Osteoblast (primary cell): ENCODE results near the gene CKAP2L. TPM values are rescaled to one million over a fixed set of nuclear protein-coding genes. Genes with fewer than 3 reads are reported as not detected.

Source experiments
- DNase-seq: peaks from one replicate; pipeline ENCODE4 v3.0.0; 2011; ENCODE audit warnings: low spot score, mixed read lengths; ENCODE audit not compliant: insufficient read length; ENCODE audit errors: missing footprints
- H2AFZ ChIP-seq: 2 replicates; pipeline ENCODE4 v1.6.0; 2011; ENCODE audit warnings: mild to moderate bottlenecking, low read length
- H3K27ac ChIP-seq: 2 replicates; pipeline ENCODE4 v1.5.1; 2011; ENCODE audit warnings: mild to moderate bottlenecking, low read depth, low read length, moderate library complexity
- H3K27me3 ChIP-seq: 2 replicates; pipeline ENCODE4 v1.6.0; 2012; ENCODE audit warnings: mild to moderate bottlenecking, control low read depth, inconsistent platforms, low read length, moderate library complexity; ENCODE audit not compliant: insufficient read depth
- H3K36me3 ChIP-seq: 2 replicates; pipeline ENCODE4 v1.5.1; 2011; ENCODE audit warnings: mild to moderate bottlenecking, low read length, control low read depth, moderate library complexity; ENCODE audit not compliant: insufficient read depth
- H3K4me1 ChIP-seq: 2 replicates; pipeline ENCODE4 v1.5.1; 2011; ENCODE audit warnings: mild to moderate bottlenecking, low read length, control low read depth, moderate library complexity; ENCODE audit not compliant: insufficient read depth
- H3K4me2 ChIP-seq: 2 replicates; pipeline ENCODE4 v1.6.0; 2011; ENCODE audit warnings: mild to moderate bottlenecking, low read length; ENCODE audit not compliant: insufficient read depth
- H3K4me3 ChIP-seq: fragments of 200-600 bp; sonication (generic); 3 replicates; pipeline ENCODE4 v1.5.1; 2012; ENCODE audit warnings: mild to moderate bottlenecking, low read length, inconsistent platforms; ENCODE audit not compliant: insufficient read depth
- H3K79me2 ChIP-seq: 2 replicates; pipeline ENCODE4 v1.6.0; 2012; ENCODE audit warnings: mild to moderate bottlenecking, low read length, control low read depth, inconsistent platforms; ENCODE audit not compliant: insufficient read depth
- H3K9me3 ChIP-seq: 2 replicates; pipeline ENCODE4 v1.5.1; 2011; ENCODE audit warnings: low read depth, low read length, control low read depth
- H4K20me1 ChIP-seq: 2 replicates; pipeline ENCODE4 v1.6.0; 2012; ENCODE audit warnings: mild to moderate bottlenecking, low read length, control low read depth; ENCODE audit not compliant: insufficient read depth
- CTCF ChIP-seq: IDR thresholded peaks from 2 replicates; pipeline ENCODE4 v1.5.1; 2011; ENCODE audit warnings: mild to moderate bottlenecking, low read depth, low read length, moderate library complexity; ENCODE audit errors: extremely low read depth
- total RNA-seq: library from RNA; depleted of rRNA; stranded (reverse); fragments of >200 nt; gene quantifications from 2 replicates; pipeline ENCODE4 v1.2.3, GENCODE V29; 2012

CKAP2L gene
- total RNA-seq, 1 donor = 1.1 TPM

- Histone ChIP-seq H2AFZ (no peak overlapping the region), H3K4me1 (peaks cover 16% of the 10 kb centered on the region), H3K4me2 (no peak overlapping the region), H3K27me3 (no peaks in the 10 kb centered on the region), H3K27ac (no peak overlapping the region), H3K79me2 (no peaks in the 10 kb centered on the region), H3K9me3 (no peaks in the 10 kb centered on the region), H3K4me3 (no peak overlapping the region), H4K20me1 (no peaks in the 10 kb centered on the region), H3K36me3 (no peaks in the 10 kb centered on the region)
- no peak for TF ChIP-seq CTCF
- DNase-seq = no peak
These were observed 26.6 kb upstream of the CKAP2L start for GRCh38 chr2:112791019-112791418.

GRCh38 chr2:112790305-112790704 is 25.9 kb upstream of the CKAP2L start:
- Histone ChIP-seq H3K4me2 (no peak overlapping the region), H3K79me2 (no peaks in the 10 kb centered on the region), H2AFZ (no peak overlapping the region), H3K4me3 (no peak overlapping the region), H4K20me1 (no peaks in the 10 kb centered on the region), H3K27me3 (no peaks in the 10 kb centered on the region), H3K27ac (no peak overlapping the region), H3K9me3 (no peaks in the 10 kb centered on the region), H3K4me1 (peaks cover 16% of the 10 kb centered on the region), H3K36me3 (no peaks in the 10 kb centered on the region)
- no peak for TF ChIP-seq CTCF
- no peak for DNase-seq

- H4K20me1 ChIP-seq = no peaks in the 10 kb centered on the region
- H3K4me2 ChIP-seq = no peak overlapping the region
- no peak overlapping the region for H3K4me3 ChIP-seq
- H2AFZ ChIP-seq = no peak overlapping the region
- H3K9me3 ChIP-seq = no peaks in the 10 kb centered on the region
- H3K4me1 ChIP-seq = peaks cover 13% of the 10 kb centered on the region
- no peak for DNase-seq
- H3K27me3 ChIP-seq = no peaks in the 10 kb centered on the region
- H3K27ac ChIP-seq = no peak overlapping the region
- no peaks in the 10 kb centered on the region for H3K79me2 ChIP-seq
- H3K36me3 ChIP-seq = no peaks in the 10 kb centered on the region
- TF ChIP-seq CTCF = no peak
These were observed 24.8 kb upstream of the CKAP2L start for GRCh38 chr2:112789186-112789585.

GRCh38 chr2:112788653-112789052 is 24.2 kb upstream of the CKAP2L start:
- Histone ChIP-seq H3K9me3 (no peaks in the 10 kb centered on the region), H2AFZ (no peak overlapping the region), H4K20me1 (no peaks in the 10 kb centered on the region), H3K79me2 (no peaks in the 10 kb centered on the region), H3K4me3 (no peak overlapping the region), H3K27ac (no peak overlapping the region), H3K4me2 (no peak overlapping the region), H3K36me3 (no peaks in the 10 kb centered on the region), H3K4me1 (peaks cover 13% of the 10 kb centered on the region), H3K27me3 (no peaks in the 10 kb centered on the region)
- no peak for DNase-seq
- no peak for TF ChIP-seq CTCF
